ENCODE measurements around the gene DSCAML1. TPM values are rescaled to one million over a fixed set of nuclear protein-coding genes. Genes with fewer than 3 reads are reported as not detected.

Gene DSCAML1
- total RNA-seq, 2 experiments from 2014 or later = 0.13 to 0.29 TPM

- no peaks in the 10 kb centered on the region for H3K36me3 Mint-ChIP-seq (ENCODE audit: low read depth)
- ATAC-seq (no peak), DNase-seq (no peak)
- no peak overlapping the region for H3K4me3 Mint-ChIP-seq
- no peaks in the 10 kb centered on the region for H3K9me3 Mint-ChIP-seq
- H3K27me3 Mint-ChIP-seq = peaks cover 2% of the 10 kb centered on the region
- intact Hi-C loops (cut with micrococcal nuclease) = no loop called here
- H3K27ac Mint-ChIP-seq = no peak overlapping the region
- ChIA-PET CTCF (no interaction called here), POLR2A (no interaction called here)
- no peaks in the 10 kb centered on the region for H3K4me1 Mint-ChIP-seq (ENCODE audit: low read depth)
- no peak for TF ChIP-seq CTCF (IDR thresholded peaks at IDR 0.05)
Observed at GRCh38 chr11:117421476-117421875, 375.5 kb downstream of the DSCAML1 start.

- no peak overlapping the region for H3K27ac Mint-ChIP-seq
- intact Hi-C loops (cut with micrococcal nuclease) = no loop called here
- DNase-seq (no peak), ATAC-seq (no peak)
- H3K4me3 Mint-ChIP-seq = no peak overlapping the region
- ChIA-PET CTCF (no interaction called here), POLR2A (no interaction called here)
- peaks cover 2% of the 10 kb centered on the region for H3K27me3 Mint-ChIP-seq
- H3K4me1 Mint-ChIP-seq (ENCODE audit: low read depth) = no peaks in the 10 kb centered on the region
- no peak for TF ChIP-seq CTCF (IDR thresholded peaks at IDR 0.05)
- H3K36me3 Mint-ChIP-seq (ENCODE audit: low read depth) = no peaks in the 10 kb centered on the region
- H3K9me3 Mint-ChIP-seq = no peaks in the 10 kb centered on the region
Observed at GRCh38 chr11:117421041-117421440, 376.0 kb downstream of the DSCAML1 start.

- ATAC-seq (no peak), DNase-seq (no peak)
- intact Hi-C loops (cut with micrococcal nuclease) = no loop called here
- H3K9me3 Mint-ChIP-seq = no peaks in the 10 kb centered on the region
- no peak overlapping the region for H3K4me3 Mint-ChIP-seq
- no peak for TF ChIP-seq CTCF (IDR thresholded peaks at IDR 0.05)
- no peak overlapping the region for H3K27ac Mint-ChIP-seq
- no peaks in the 10 kb centered on the region for H3K4me1 Mint-ChIP-seq (ENCODE audit: low read depth)
- H3K27me3 Mint-ChIP-seq = peaks cover 2% of the 10 kb centered on the region
- POLR2A ChIA-PET = interaction anchor here (0.9 kb wide), 1 partner anchor 8 kb away, joined by 3 read pairs; no protein-coding TSS in a partner anchor
- H3K36me3 Mint-ChIP-seq (ENCODE audit: low read depth) = no peaks in the 10 kb centered on the region
- CTCF ChIA-PET = no interaction called here
Observed at GRCh38 chr11:117420598-117420997, 376.4 kb downstream of the DSCAML1 start.

GRCh38 chr11:117420143-117420485, 376.9 kb downstream of the DSCAML1 start:
- no peaks in the 10 kb centered on the region for H3K4me1 Mint-ChIP-seq (ENCODE audit: low read depth)
- intact Hi-C loops (cut with micrococcal nuclease) = no loop called here

More at GRCh38 chr11:117420143-117420485, 376.9 kb downstream of the DSCAML1 start:
- no peaks in the 10 kb centered on the region for H3K36me3 Mint-ChIP-seq (ENCODE audit: low read depth)
- H3K9me3 Mint-ChIP-seq = no peaks in the 10 kb centered on the region
- no peak overlapping the region for H3K4me3 Mint-ChIP-seq
- CTCF ChIA-PET = no interaction called here
- TF ChIP-seq CTCF (IDR thresholded peaks at IDR 0.05) = no peak
- POLR2A ChIA-PET = interaction anchor here (0.9 kb wide), 1 partner anchor 9 kb away, joined by 3 read pairs; no protein-coding TSS in a partner anchor
- ATAC-seq (no peak), DNase-seq (no peak)
- H3K27me3 Mint-ChIP-seq = peaks cover 2% of the 10 kb centered on the region
- no peak overlapping the region for H3K27ac Mint-ChIP-seq
